PC-9 (cell line): Measurements from ENCODE around the gene CARD11.

Source experiments
- EZH2 ChIP-seq: fragments of 200-600 bp; sonication (generic); IDR thresholded peaks from 2 replicates; pipeline ENCODE4 v1.8.0; 2017; ENCODE audit warnings: antibody characterized with exemption, low read depth
- TF ChIP-seq, protein P1 (sequence below): fragments of 200-600 bp; sonication (generic); conservative IDR thresholded peaks from 2 replicates; pipeline ENCODE4 v1.6.1; 2017; ENCODE audit warnings: mixed run types, antibody characterized with exemption, mild to moderate bottlenecking, moderate library complexity

GRCh38 chr7:2944739-2945138 is 98.9 kb downstream of the CARD11 start:
- TF ChIP-seq, protein P1, sequence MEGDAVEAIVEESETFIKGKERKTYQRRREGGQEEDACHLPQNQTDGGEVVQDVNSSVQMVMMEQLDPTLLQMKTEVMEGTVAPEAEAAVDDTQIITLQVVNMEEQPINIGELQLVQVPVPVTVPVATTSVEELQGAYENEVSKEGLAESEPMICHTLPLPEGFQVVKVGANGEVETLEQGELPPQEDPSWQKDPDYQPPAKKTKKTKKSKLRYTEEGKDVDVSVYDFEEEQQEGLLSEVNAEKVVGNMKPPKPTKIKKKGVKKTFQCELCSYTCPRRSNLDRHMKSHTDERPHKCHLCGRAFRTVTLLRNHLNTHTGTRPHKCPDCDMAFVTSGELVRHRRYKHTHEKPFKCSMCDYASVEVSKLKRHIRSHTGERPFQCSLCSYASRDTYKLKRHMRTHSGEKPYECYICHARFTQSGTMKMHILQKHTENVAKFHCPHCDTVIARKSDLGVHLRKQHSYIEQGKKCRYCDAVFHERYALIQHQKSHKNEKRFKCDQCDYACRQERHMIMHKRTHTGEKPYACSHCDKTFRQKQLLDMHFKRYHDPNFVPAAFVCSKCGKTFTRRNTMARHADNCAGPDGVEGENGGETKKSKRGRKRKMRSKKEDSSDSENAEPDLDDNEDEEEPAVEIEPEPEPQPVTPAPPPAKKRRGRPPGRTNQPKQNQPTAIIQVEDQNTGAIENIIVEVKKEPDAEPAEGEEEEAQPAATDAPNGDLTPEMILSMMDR: no peak
- no peak for TF ChIP-seq EZH2
